ENCODE measurements around the gene ABCB11.

ABCB11 gene

DNA sequence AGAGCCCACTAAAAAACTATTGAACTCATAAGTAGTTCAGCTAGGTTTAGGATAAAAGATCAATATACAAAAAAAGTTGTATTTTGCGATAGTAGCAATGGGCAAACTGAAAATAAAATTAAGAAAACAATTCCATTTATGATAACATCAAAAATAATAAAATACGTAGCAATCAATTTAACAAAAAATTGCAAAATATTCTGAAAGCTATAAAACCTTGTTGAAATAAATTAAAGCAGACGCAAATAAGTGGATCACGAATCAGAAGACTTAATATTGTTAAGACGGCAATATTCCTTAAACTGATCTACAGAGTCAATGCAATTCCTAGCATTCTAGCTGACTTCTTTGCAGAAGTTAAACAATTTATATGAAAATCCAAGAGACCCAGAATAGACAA, 24.5 kb downstream of the ABCB11 start:
- Mint-ChIP-seq H3K9me3 (no peaks in the 10 kb centered on the region), H3K36me3 (ENCODE audit: low read depth) (no peaks in the 10 kb centered on the region), H3K27me3 (no peaks in the 10 kb centered on the region), H3K27ac (no peak overlapping the region), H3K4me1 (ENCODE audit: low read depth) (peaks cover 15% of the 10 kb centered on the region), H3K4me3 (no peak overlapping the region)
- DNase-seq, result no peak

DNA sequence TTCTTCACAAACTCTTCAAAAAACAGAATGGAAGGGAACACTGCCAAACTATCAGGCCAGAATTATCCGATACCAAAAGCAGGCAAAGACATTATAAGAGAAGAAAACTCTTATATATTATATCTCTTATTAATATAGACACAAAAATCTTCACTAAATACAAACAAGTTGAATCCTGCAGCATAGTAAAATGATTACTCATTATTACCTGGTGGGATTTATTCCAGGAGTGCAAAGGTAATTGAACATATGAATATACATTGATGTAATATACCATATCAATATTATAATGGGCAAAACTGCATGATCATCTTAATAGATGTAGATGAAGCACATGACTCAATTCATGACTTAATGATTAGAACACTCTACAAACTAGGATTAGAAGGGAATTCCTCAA, 25.1 kb downstream of the ABCB11 start:
- peaks cover 22% of the 10 kb centered on the region for H3K4me1 Mint-ChIP-seq (ENCODE audit: low read depth)
- no peak overlapping the region for H3K27ac Mint-ChIP-seq
- no peaks in the 10 kb centered on the region for H3K9me3 Mint-ChIP-seq
- DNase-seq, result no peak
- no peak overlapping the region for H3K4me3 Mint-ChIP-seq
- H3K36me3 Mint-ChIP-seq (ENCODE audit: low read depth), result no peaks in the 10 kb centered on the region
- H3K27me3 Mint-ChIP-seq, result no peaks in the 10 kb centered on the region

DNA sequence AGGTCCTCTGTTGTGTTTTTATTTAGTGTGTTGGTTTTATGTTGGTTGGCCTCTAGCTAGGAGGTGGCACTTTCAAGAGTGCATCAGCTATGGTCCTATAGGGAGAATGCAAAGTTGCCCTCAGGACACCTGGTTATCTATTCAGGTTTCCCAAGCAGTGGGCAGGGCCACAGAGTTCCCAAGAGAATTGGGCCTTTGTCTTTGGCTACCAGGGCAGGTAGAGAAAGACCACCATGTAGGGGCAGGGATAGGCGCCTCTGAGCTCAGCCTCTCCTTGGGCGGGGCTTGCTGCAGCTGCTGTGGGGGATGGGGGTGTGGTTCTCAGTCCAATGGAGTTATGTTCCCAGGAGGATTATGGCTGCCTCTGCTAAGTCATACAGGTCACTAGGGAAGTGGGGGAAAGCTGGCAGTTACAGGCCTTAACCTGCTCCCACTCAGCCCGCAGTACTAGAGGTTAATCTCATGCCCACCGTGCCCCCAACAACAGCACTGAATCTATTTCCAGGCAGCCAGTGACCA, 26.0 kb downstream of the ABCB11 start:
- no peak overlapping the region for H3K4me3 Mint-ChIP-seq
- H3K27me3 Mint-ChIP-seq, result no peaks in the 10 kb centered on the region
- no peaks in the 10 kb centered on the region for H3K9me3 Mint-ChIP-seq
- H3K27ac Mint-ChIP-seq, result no peak overlapping the region
- H3K4me1 Mint-ChIP-seq (ENCODE audit: low read depth), result peaks cover 26% of the 10 kb centered on the region
- no peaks in the 10 kb centered on the region for H3K36me3 Mint-ChIP-seq (ENCODE audit: low read depth)
- no peak for DNase-seq

DNA sequence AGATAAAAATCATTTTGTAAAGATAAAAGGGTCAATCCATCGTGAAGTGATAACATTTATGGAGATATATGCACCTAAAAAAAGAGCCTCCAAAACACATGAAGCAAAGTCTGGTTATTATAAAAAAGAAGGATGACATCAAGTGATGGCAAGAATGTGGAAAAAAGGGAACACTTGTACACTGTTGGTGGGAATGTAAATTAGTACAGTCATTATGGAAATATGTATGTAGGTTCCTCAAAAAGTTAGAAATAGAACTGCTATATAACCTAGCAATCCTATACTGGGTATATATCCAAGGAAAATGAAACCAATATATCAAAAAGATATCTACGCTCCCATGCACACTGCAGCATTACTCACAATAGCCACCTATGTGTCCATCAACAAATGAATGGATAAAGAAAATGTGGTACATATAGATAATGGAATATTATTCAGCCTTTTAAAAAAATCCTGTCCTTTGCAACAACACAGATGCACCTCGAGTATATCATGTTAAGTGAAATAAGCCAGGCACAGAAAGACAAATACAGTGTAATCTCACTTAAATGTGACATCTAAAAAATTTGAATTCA, 28.9 kb downstream of the ABCB11 start:
- H3K9me3 Mint-ChIP-seq, result no peaks in the 10 kb centered on the region
- no peaks in the 10 kb centered on the region for H3K27me3 Mint-ChIP-seq
- H3K4me1 Mint-ChIP-seq (ENCODE audit: low read depth), result peaks cover 22% of the 10 kb centered on the region
- H3K4me3 Mint-ChIP-seq, result no peak overlapping the region
- no peak for DNase-seq
- H3K36me3 Mint-ChIP-seq (ENCODE audit: low read depth), result no peaks in the 10 kb centered on the region
- no peak overlapping the region for H3K27ac Mint-ChIP-seq

DNA sequence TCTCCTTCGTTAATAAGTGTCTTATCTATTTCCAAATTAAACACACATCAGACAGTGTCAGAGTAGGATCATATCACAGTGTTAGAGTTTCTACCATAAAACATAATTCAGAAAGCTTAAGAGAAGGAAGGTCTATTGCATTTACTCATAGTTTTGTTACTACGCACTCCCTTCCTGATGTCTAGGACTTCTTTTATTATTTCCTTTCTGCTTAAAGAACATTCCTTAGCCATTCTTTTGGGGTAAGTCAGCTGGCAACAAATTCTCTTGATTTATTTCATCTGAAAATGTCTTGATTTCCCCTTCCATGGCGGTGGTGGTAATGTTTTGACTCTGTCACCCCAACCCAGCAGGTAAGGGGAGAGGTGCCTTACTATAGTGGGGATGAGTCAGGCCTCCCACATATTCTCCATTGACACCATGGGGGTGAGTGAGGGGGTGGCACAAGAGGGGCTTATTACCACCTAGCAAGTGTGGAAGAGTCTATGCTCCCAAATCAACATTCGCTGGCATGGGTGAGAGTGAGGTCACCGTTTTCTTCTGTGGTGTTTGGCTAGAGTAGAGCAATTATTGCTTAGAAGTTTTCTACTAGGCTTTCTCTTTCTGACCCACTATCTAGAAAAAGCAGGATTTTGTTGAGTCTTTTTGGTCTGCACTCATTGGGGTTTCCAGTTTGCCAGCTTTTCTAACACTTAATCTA, 29.9 kb downstream of the ABCB11 start:
- Mint-ChIP-seq H3K4me3 (no peak overlapping the region), H3K4me1 (ENCODE audit: low read depth) (peaks cover 19% of the 10 kb centered on the region), H3K9me3 (no peaks in the 10 kb centered on the region), H3K27ac (no peak overlapping the region), H3K27me3 (no peaks in the 10 kb centered on the region), H3K36me3 (ENCODE audit: low read depth) (no peaks in the 10 kb centered on the region)
- no peak for DNase-seq

DNA sequence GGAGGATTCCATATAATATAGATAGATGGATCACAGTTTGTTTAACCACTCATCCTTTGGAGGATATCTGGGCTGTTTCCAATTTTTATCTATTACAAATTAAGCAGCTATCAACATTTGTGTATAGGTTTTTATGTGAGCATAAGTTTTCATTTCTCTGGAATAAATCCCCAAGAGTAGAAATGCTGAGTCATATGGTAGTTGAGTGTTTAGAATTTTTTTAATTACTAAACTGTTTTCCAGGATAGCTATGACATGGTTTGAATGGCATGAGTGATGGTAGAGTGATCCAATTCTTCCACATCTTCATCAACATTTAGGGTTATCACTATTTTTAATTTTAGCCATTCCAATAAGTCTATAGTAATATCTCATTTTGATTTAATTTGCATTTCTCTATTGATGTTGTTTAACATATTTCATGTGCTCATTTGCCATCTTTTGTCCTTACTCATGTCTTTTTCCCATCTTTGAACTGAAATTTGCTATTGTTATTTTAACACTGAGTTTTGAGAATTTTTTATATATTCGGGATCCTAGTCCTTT, 31.4 kb downstream of the ABCB11 start:
- DNase-seq, result no peak
- H3K36me3 Mint-ChIP-seq (ENCODE audit: low read depth), result no peaks in the 10 kb centered on the region
- H3K9me3 Mint-ChIP-seq, result no peaks in the 10 kb centered on the region
- no peak overlapping the region for H3K4me3 Mint-ChIP-seq
- no peak overlapping the region for H3K27ac Mint-ChIP-seq
- H3K4me1 Mint-ChIP-seq (ENCODE audit: low read depth), result peaks cover 19% of the 10 kb centered on the region
- H3K27me3 Mint-ChIP-seq, result no peaks in the 10 kb centered on the region

DNA sequence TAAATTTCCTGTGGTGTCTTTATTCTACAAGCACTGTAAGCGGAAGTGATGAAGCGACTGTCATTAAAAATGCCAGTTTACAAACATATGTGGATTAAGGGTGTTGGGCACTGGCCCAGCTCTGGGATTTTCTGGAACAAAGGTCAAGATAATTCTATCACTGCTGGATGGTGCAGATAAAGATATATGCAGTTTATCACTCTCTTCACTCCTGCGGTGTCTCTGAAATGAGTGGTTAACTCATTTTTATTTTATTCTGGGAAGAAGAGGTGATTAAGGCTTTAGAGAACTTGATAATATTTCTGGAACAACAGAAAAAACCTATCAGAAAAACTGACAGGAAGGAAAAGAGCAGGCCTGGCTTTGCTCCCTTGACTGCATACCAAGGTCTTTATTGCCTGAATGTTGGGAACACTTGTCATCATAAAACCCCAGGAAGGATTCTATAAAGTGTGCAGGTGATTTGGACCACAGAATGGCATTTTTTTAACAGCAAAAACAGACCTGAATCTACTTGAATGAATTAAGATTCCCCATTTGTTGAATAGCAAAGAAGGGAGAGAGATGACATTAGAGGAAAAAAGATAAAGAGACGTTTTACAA, 32.4 kb downstream of the ABCB11 start:
- Mint-ChIP-seq H3K9me3 (no peaks in the 10 kb centered on the region), H3K4me1 (ENCODE audit: low read depth) (peaks cover 19% of the 10 kb centered on the region), H3K36me3 (ENCODE audit: low read depth) (no peaks in the 10 kb centered on the region), H3K27ac (no peak overlapping the region), H3K4me3 (no peak overlapping the region), H3K27me3 (no peaks in the 10 kb centered on the region)
- no peak for DNase-seq

DNA sequence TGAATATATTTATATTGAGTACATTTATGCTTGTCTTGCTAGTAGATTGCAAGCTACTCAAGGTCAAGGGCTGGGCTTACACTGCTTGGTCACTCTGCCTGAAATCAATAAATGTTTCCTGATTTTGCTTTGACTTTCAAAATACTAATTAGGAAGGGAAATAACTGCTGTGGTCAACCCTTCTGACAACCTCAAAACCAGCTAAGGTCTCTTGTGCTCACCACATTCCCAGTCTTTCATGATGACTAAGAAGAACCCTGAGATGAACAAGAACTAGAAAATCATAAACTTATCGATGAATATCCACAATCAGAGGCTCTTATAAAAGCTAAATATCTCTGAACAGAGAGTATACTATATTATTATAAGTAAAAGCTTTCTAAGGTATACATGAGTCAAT, 33.3 kb downstream of the ABCB11 start:
- DNase-seq, result no peak
- Mint-ChIP-seq H3K4me1 (ENCODE audit: low read depth) (peaks cover 19% of the 10 kb centered on the region), H3K36me3 (ENCODE audit: low read depth) (no peaks in the 10 kb centered on the region), H3K4me3 (no peak overlapping the region), H3K27me3 (no peaks in the 10 kb centered on the region), H3K27ac (no peak overlapping the region), H3K9me3 (no peaks in the 10 kb centered on the region)

DNA sequence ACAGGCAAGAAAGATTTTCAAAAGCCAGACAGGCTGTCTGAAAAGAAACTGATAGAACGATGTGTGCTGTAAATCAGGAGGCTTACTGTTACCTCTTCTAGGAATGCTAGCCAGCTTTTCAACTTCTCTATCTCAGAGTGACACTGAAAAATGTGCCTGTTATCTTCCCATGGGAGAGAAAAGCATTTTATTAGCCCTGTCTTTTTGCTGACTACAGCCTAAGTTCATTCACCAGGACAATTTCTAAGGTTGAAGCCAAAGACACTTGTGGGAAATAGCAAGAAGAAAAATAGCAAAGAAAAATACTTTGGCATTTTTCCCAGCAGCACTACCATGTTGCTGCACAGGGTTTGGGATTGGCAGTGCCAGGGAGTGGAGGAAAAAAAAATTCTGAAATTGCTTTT, 34.0 kb downstream of the ABCB11 start:
- Mint-ChIP-seq H3K27ac (no peak overlapping the region), H3K27me3 (no peaks in the 10 kb centered on the region), H3K4me3 (no peak overlapping the region), H3K9me3 (no peaks in the 10 kb centered on the region), H3K36me3 (ENCODE audit: low read depth) (no peaks in the 10 kb centered on the region), H3K4me1 (ENCODE audit: low read depth) (peaks cover 19% of the 10 kb centered on the region)
- no peak for DNase-seq

DNA sequence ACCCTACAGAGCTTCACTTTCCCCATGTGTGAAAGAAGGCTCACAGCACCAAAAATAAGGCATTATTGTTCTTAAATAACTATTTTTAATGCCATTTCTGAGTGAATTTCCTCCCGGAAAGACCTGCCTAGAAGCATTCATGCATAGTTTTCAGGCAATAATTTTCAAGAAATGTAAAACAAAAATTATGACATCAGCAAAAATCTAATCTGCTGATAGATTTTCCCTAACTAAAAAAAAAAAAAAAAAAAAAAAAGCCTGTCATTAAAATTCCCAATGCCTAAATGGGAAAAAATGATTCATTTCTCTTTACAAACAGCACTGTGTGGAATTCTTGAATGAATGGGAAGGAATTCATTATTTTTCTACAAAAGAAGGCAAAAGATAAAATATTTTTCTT, 35.4 kb downstream of the ABCB11 start:
- Mint-ChIP-seq H3K9me3 (no peaks in the 10 kb centered on the region), H3K4me3 (no peak overlapping the region), H3K36me3 (ENCODE audit: low read depth) (no peaks in the 10 kb centered on the region), H3K4me1 (ENCODE audit: low read depth) (peaks cover 8% of the 10 kb centered on the region), H3K27ac (no peak overlapping the region), H3K27me3 (no peaks in the 10 kb centered on the region)
- DNase-seq, result no peak

DNA sequence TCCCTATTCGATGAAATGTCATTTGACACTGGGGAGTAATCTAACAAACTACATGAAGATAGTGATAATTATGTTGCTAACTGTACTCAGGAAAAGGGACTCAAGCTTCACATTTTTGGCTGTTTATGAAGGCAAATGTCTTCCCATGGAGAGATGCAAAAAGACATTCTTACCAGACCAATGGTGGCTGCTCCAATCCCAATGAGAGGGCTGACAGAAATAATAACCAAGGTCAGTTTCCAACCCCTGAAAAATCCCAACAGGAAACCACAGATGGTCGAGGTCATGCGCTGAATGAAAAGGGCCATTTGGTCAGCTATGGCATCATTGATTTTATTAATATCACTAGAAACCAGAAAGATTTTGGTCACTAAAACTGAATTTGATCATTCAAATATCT, 37.6 kb downstream of the ABCB11 start:
- DNase-seq, result no peak
- Mint-ChIP-seq H3K36me3 (ENCODE audit: low read depth) (no peaks in the 10 kb centered on the region), H3K9me3 (no peaks in the 10 kb centered on the region), H3K4me1 (ENCODE audit: low read depth) (peaks cover 7% of the 10 kb centered on the region), H3K27ac (no peak overlapping the region), H3K27me3 (no peaks in the 10 kb centered on the region), H3K4me3 (no peak overlapping the region)

DNA sequence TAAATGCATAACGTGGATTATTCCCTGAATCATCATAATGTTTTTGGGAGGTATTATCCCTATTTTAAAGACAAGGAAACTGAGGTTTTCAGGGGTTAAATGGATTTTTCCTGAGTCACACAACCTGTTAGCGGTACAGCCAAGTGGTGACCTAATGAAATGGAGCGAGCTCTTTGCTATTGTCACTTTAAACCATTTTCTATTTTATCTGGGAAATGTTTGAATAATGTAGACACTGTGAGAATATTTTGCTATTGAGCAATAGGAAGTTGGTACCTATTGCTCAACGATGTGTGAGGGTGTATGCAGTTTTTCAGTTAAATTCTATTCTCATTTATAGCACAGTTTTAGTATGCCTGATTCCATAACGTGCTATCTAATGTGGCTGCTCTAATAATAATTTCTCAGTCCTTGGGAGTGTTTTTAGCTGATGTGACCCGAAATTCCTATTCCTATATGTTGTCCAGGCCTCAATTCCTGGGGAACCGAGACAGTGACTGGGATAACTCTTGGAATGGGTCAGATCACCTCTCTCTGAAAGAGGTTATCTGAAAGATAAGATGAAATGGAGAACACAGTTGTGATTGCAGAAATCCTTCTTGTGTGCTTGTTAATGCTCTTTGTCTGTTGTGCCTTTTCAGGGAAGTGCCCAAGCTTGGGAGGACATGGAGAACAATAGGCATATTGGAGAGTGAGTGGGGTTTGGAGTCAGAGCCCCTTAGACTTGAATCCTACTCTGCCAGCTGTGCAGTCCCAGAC, 38.4 kb downstream of the ABCB11 start:
- Mint-ChIP-seq H3K27ac (no peak overlapping the region), H3K27me3 (no peaks in the 10 kb centered on the region), H3K4me1 (ENCODE audit: low read depth) (peaks cover 3% of the 10 kb centered on the region), H3K9me3 (no peaks in the 10 kb centered on the region), H3K36me3 (ENCODE audit: low read depth) (no peaks in the 10 kb centered on the region), H3K4me3 (no peak overlapping the region)
- no peak for DNase-seq

DNA sequence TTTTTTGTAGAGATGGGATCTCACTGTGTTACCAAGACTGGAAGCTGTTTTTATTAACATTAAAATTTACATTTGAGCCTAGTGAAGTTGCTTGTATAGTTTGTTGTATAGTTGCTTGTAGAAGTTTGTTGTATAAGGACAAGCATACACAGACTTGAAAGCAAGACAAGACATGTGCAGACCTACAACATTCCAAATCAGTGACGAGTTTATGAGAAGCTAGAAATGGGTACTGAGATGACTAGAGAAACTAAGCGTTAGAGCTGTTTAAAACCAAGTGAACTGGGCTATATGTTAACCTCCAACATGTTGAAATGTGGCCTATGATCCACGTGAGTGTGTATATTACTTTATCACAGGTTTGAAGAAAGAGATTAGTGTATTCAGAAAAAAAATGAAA, 39.1 kb downstream of the ABCB11 start:
- no peak overlapping the region for H3K27ac Mint-ChIP-seq
- DNase-seq, result no peak
- H3K9me3 Mint-ChIP-seq, result no peaks in the 10 kb centered on the region
- H3K27me3 Mint-ChIP-seq, result no peaks in the 10 kb centered on the region
- H3K4me1 Mint-ChIP-seq (ENCODE audit: low read depth), result no peaks in the 10 kb centered on the region
- H3K4me3 Mint-ChIP-seq, result no peak overlapping the region
- H3K36me3 Mint-ChIP-seq (ENCODE audit: low read depth), result no peaks in the 10 kb centered on the region

DNA sequence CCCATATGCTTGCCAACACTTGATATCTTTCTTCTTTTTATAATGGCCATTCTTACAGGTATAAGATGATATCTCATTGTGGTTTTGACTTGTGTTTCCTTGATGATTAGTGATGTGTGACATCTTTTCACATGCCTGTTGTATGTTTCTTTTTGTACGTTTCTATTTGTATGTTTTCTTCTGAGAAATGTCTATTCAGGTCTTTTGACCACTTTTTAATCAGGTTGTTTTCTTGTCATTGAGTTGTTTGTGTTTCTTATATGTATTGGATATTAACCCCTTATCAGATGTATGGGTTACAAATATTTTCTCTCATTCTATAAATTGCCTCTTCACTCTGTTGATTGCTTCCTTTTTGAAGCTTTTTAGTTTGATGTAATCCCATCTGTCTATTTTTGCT, 42.4 kb downstream of the ABCB11 start:
- H3K27me3 Mint-ChIP-seq, result no peaks in the 10 kb centered on the region
- H3K36me3 Mint-ChIP-seq (ENCODE audit: low read depth), result no peaks in the 10 kb centered on the region
- no peaks in the 10 kb centered on the region for H3K4me1 Mint-ChIP-seq (ENCODE audit: low read depth)
- H3K9me3 Mint-ChIP-seq, result no peaks in the 10 kb centered on the region
- H3K4me3 Mint-ChIP-seq, result no peak overlapping the region
- H3K27ac Mint-ChIP-seq, result no peak overlapping the region
- DNase-seq, result no peak

All from activated T-cell treated with anti-CD3 and anti-CD28 coated beads, Interleukin-2, amount 50 U/mL, for 24 hours (primary cell).